ENCODE data around the gene DMRTA1.

DNA sequence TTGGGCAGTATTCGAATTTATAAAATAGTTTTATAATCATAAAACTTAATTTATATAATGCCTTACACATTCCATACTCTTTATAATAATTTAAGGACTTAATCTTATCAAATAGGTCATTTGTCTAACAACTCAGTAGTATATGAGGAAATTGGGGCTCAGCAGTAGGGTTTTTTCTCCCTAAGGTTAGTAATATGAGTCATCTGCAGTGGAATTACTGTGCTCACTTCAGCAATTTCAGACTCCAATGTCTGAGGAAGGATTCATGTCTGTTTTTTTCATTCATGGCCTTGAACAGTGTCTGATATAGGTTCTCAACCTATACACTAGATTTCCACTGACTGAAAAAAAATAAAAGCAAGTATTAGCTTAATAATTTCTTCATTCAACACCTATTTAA, 7.4 kb downstream of the DMRTA1 start:
- TF ChIP-seq, protein P1, sequence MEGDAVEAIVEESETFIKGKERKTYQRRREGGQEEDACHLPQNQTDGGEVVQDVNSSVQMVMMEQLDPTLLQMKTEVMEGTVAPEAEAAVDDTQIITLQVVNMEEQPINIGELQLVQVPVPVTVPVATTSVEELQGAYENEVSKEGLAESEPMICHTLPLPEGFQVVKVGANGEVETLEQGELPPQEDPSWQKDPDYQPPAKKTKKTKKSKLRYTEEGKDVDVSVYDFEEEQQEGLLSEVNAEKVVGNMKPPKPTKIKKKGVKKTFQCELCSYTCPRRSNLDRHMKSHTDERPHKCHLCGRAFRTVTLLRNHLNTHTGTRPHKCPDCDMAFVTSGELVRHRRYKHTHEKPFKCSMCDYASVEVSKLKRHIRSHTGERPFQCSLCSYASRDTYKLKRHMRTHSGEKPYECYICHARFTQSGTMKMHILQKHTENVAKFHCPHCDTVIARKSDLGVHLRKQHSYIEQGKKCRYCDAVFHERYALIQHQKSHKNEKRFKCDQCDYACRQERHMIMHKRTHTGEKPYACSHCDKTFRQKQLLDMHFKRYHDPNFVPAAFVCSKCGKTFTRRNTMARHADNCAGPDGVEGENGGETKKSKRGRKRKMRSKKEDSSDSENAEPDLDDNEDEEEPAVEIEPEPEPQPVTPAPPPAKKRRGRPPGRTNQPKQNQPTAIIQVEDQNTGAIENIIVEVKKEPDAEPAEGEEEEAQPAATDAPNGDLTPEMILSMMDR (IDR thresholded peaks at IDR 0.05): no peak
- TF ChIP-seq POLR2A (IDR thresholded peaks at IDR 0.05): no peak
